Epithelial cell of esophagus (primary cell): ENCODE data around the gene GNAI2.
A peak's percentile ranks its signal among the peaks of the same experiment; 100 is the strongest.
"Not testable (repeated sequence)": the region's sequence is repeated elsewhere in the genome, so short reads cannot be mapped to it uniquely, and the experiment has no call there.

ENCODE experiments used
- DNase-seq: peaks from one replicate; pipeline ENCODE4 v3.0.0; 2010; ENCODE audit warnings: low read depth
- H3K4me3 ChIP-seq: 2 replicates; pipeline ENCODE4 v1.5.1; 2011; ENCODE audit warnings: mild to moderate bottlenecking, low read length, control low read depth
- CTCF ChIP-seq: IDR thresholded peaks from 2 replicates; pipeline ENCODE4 v1.5.1; 2011; ENCODE audit warnings: low read depth, mild to moderate bottlenecking, low read length, control low read depth, inconsistent platforms; ENCODE audit not compliant: insufficient read depth; ENCODE audit errors: missing control alignments

Gene GNAI2

GRCh38 chr3:50241163-50241562, 5.2 kb downstream of the GNAI2 start:
- TF ChIP-seq CTCF = no peak
- DNase-seq = no peak
- H3K4me3 ChIP-seq = no peak overlapping the region

GRCh38 chr3:50241713-50242380, 5.8 kb downstream of the GNAI2 start:
- TF ChIP-seq CTCF = no peak
- no peak for DNase-seq
- H3K4me3 ChIP-seq = no peak overlapping the region

GRCh38 chr3:50242381-50242770, 6.4 kb downstream of the GNAI2 start:
- no peak for TF ChIP-seq CTCF
- H3K4me3 ChIP-seq = no peak overlapping the region
- no peak for DNase-seq

- DNase-seq = peak; percentile 58
- TF ChIP-seq CTCF = no peak
- no peak overlapping the region for H3K4me3 ChIP-seq
Observed at GRCh38 chr3:50242851-50243542, 7.0 kb downstream of the GNAI2 start.

GRCh38 chr3:50243543-50243895, 7.5 kb downstream of the GNAI2 start:
- H3K4me3 ChIP-seq = no peak overlapping the region
- TF ChIP-seq CTCF = no peak
- DNase-seq = no peak

- not testable (repeated sequence) for H3K4me3 ChIP-seq, DNase-seq
Observed at GRCh38 chr3:50244813-50245212, 8.8 kb downstream of the GNAI2 start.

- no peak overlapping the region for H3K4me3 ChIP-seq
- TF ChIP-seq CTCF = no peak
- no peak for DNase-seq
Observed at GRCh38 chr3:50245251-50245745, 9.3 kb downstream of the GNAI2 start.
